ENCODE data around the gene HIRA.

The HIRA gene

DNA sequence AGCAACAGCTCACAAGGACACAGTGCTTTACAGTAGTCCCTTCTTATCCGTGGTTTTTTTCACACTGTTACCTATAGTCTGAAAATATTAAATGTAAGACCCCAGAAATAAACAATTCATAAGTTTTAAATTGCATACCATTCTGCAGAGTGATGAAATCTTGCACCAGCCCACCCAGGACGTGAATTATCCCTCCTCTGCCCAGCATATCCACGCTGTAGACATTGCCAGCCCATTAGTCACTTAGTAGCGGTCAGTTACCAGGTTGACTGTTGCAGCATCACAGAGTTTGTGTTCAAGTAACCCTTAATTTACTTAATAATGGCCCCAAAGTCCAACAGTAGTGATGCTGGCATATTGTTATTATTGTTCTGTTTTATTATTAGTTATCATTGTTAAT, 143.6 kb downstream of the HIRA start:
- no peak overlapping the region for H3K9ac ChIP-seq (ENCODE audit: low read length)

DNA sequence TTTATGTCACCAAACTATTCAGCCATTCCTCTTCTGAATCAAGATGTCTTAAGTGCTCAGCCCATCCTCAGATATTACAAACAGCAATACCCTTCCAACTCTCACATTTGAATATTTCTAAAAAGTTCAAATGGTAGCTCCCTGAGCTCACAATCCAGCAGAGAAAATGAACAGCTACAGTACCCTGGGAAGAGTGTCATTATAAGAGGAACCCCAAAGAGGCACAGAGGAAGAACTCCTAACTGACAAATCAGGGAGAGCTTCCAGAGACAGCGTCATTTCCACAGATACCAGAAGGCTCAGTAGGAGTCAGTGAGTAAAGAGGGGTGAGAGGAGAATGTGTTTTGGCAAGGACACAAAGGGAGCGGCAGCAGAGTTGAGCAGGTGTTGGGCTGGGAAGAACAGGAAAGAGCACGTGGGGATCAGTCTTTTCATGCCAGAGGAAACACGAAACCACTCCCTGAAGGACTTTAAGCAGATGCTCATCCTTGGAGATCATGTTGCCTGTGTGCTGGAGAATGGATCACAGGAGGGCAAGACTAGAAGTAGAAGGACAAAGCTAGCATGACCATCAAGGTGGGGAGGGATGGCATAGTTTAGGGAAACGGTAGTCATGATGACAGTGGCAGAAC, 144.3 kb downstream of the HIRA start:
- Histone ChIP-seq H3K27me3 (ENCODE audit: low read length) (no peaks in the 10 kb centered on the region), H3K9me2 (replicated peaks; ENCODE audit: insufficient read depth, low read length) (no peaks in the 10 kb centered on the region), H3K27ac (ENCODE audit: low read depth, low read length) (no peak overlapping the region), H3K4me3 (ENCODE audit: insufficient read depth, low read length, poor library complexity, severe bottlenecking) (no peak overlapping the region), H3K79me2 (ENCODE audit: insufficient read depth, low read length) (no peaks in the 10 kb centered on the region), H3F3A (ENCODE audit: insufficient read depth) (no peaks in the 10 kb centered on the region), H3K36me3 (ENCODE audit: low read length) (no peaks in the 10 kb centered on the region), H3K9me3 (ENCODE audit: insufficient read depth, low read length) (no peaks in the 10 kb centered on the region), H3K4me2 (ENCODE audit: low read depth, low read length, poor library complexity, severe bottlenecking) (no peak overlapping the region), H2AFZ (ENCODE audit: low read depth, low read length, severe bottlenecking) (no peak overlapping the region), H3K9ac (ENCODE audit: low read length) (no peak overlapping the region), H4K20me1 (ENCODE audit: low read depth, low read length) (no peaks in the 10 kb centered on the region)
- TF ChIP-seq, protein P1, sequence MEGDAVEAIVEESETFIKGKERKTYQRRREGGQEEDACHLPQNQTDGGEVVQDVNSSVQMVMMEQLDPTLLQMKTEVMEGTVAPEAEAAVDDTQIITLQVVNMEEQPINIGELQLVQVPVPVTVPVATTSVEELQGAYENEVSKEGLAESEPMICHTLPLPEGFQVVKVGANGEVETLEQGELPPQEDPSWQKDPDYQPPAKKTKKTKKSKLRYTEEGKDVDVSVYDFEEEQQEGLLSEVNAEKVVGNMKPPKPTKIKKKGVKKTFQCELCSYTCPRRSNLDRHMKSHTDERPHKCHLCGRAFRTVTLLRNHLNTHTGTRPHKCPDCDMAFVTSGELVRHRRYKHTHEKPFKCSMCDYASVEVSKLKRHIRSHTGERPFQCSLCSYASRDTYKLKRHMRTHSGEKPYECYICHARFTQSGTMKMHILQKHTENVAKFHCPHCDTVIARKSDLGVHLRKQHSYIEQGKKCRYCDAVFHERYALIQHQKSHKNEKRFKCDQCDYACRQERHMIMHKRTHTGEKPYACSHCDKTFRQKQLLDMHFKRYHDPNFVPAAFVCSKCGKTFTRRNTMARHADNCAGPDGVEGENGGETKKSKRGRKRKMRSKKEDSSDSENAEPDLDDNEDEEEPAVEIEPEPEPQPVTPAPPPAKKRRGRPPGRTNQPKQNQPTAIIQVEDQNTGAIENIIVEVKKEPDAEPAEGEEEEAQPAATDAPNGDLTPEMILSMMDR (IDR thresholded peaks at IDR 0.05; ENCODE audit: insufficient read depth, low read length, poor library complexity, severe bottlenecking) = no peak
- no peak for TF ChIP-seq EZH2phosphoT487 (conservative IDR thresholded peaks at IDR 0.05; ENCODE audit: low read length)

More for the DNA sequence above, 143.6 kb downstream of the HIRA start:
- no peak overlapping the region for H3K27ac ChIP-seq (ENCODE audit: low read depth, low read length)
- H3F3A ChIP-seq (ENCODE audit: insufficient read depth) = no peaks in the 10 kb centered on the region
- no peaks in the 10 kb centered on the region for H3K9me2 ChIP-seq (replicated peaks; ENCODE audit: insufficient read depth, low read length)
- no peak overlapping the region for H3K4me3 ChIP-seq (ENCODE audit: insufficient read depth, low read length, poor library complexity, severe bottlenecking)
- TF ChIP-seq, protein P1 (IDR thresholded peaks at IDR 0.05; ENCODE audit: insufficient read depth, low read length, poor library complexity, severe bottlenecking) = no peak
- TF ChIP-seq EZH2phosphoT487 (conservative IDR thresholded peaks at IDR 0.05; ENCODE audit: low read length) = no peak
- no peaks in the 10 kb centered on the region for H3K9me3 ChIP-seq (ENCODE audit: insufficient read depth, low read length)
- H3K4me2 ChIP-seq (ENCODE audit: low read depth, low read length, poor library complexity, severe bottlenecking) = no peak overlapping the region
- no peaks in the 10 kb centered on the region for H4K20me1 ChIP-seq (ENCODE audit: low read depth, low read length)
- no peaks in the 10 kb centered on the region for H3K27me3 ChIP-seq (ENCODE audit: low read length)
- H3K36me3 ChIP-seq (ENCODE audit: low read length) = no peaks in the 10 kb centered on the region
- H2AFZ ChIP-seq (ENCODE audit: low read depth, low read length, severe bottlenecking) = no peak overlapping the region
- H3K79me2 ChIP-seq (ENCODE audit: insufficient read depth, low read length) = no peaks in the 10 kb centered on the region

DNA sequence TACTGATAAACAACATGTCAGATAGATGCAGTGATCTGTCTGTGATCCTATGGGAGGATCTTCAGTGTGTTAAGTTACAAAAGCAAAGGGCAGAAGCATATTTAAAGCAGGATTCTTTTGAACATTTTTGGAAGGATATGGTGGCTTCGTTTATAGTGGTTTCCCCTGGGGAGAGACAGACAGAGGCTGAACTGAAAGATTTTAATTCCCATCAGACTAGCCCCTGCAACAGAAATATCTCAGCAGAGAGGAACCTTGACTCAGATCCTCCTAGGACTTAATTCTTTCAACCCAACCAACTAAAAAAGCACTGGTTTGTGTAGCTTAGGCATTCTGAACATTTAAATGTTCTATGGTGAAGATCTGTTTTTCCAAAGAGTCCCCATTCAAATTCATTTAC, 145.7 kb downstream of the HIRA start:
- no peak overlapping the region for H3K4me2 ChIP-seq (ENCODE audit: low read depth, low read length, poor library complexity, severe bottlenecking)
- H3K9ac ChIP-seq (ENCODE audit: low read length) = no peak overlapping the region
- H3K4me3 ChIP-seq (ENCODE audit: insufficient read depth, low read length, poor library complexity, severe bottlenecking) = no peak overlapping the region

More for the DNA sequence above, 145.7 kb downstream of the HIRA start:
- no peak overlapping the region for H2AFZ ChIP-seq (ENCODE audit: low read depth, low read length, severe bottlenecking)
- H3F3A ChIP-seq (ENCODE audit: insufficient read depth) = no peaks in the 10 kb centered on the region
- no peaks in the 10 kb centered on the region for H3K79me2 ChIP-seq (ENCODE audit: insufficient read depth, low read length)
- H3K27me3 ChIP-seq (ENCODE audit: low read length) = no peaks in the 10 kb centered on the region
- no peaks in the 10 kb centered on the region for H4K20me1 ChIP-seq (ENCODE audit: low read depth, low read length)
- no peaks in the 10 kb centered on the region for H3K9me2 ChIP-seq (replicated peaks; ENCODE audit: insufficient read depth, low read length)
- H3K27ac ChIP-seq (ENCODE audit: low read depth, low read length) = no peak overlapping the region
- no peaks in the 10 kb centered on the region for H3K36me3 ChIP-seq (ENCODE audit: low read length)
- TF ChIP-seq EZH2phosphoT487 (conservative IDR thresholded peaks at IDR 0.05; ENCODE audit: low read length) = no peak
- TF ChIP-seq, protein P1 (IDR thresholded peaks at IDR 0.05; ENCODE audit: insufficient read depth, low read length, poor library complexity, severe bottlenecking) = no peak
- no peaks in the 10 kb centered on the region for H3K9me3 ChIP-seq (ENCODE audit: insufficient read depth, low read length)
